ENCODE measurements around the gene SNORC. TPM values are rescaled to one million over a fixed set of nuclear protein-coding genes. Genes with fewer than 3 reads are reported as not detected.

SNORC gene
- total RNA-seq, 1 donor from 2014 or later: 0.96 TPM

GRCh38 chr2:232880764-232881351 is 10.8 kb downstream of the SNORC start:
- intact Hi-C loops (cut with DNase I): no loop called here

GRCh38 chr2:232882085-232882484 is 12.0 kb downstream of the SNORC start:
- ATAC-seq: no peak
- DNase-seq: no peak
- H3K4me3 ChIP-seq: no peak overlapping the region
- peaks cover 11% of the 10 kb centered on the region for H3K27me3 ChIP-seq
- no peaks in the 10 kb centered on the region for H3K9me3 ChIP-seq
- intact Hi-C loops (cut with DNase I): no loop called here
- no peaks in the 10 kb centered on the region for H3K36me3 ChIP-seq
- no peak overlapping the region for H3K27ac ChIP-seq
- no peaks in the 10 kb centered on the region for H3K4me1 ChIP-seq
- no peak for TF ChIP-seq CTCF (IDR thresholded peaks at IDR 0.05)

More at GRCh38 chr2:232880764-232881351, 10.8 kb downstream of the SNORC start:
- no peaks in the 10 kb centered on the region for H3K9me3 ChIP-seq
- TF ChIP-seq CTCF (IDR thresholded peaks at IDR 0.05): no peak
- H3K4me3 ChIP-seq: no peak overlapping the region
- no peaks in the 10 kb centered on the region for H3K36me3 ChIP-seq
- peak; percentile 54 for DNase-seq
- H3K27ac ChIP-seq: no peak overlapping the region
- H3K27me3 ChIP-seq: peaks cover 23% of the 10 kb centered on the region
- H3K4me1 ChIP-seq: peaks cover under 1% of the 10 kb centered on the region
- no peak for ATAC-seq

GRCh38 chr2:232882505-232883115 is 12.5 kb downstream of the SNORC start:
- H3K27me3 ChIP-seq: peaks cover 7% of the 10 kb centered on the region
- H3K27ac ChIP-seq: no peak overlapping the region
- no peaks in the 10 kb centered on the region for H3K9me3 ChIP-seq
- H3K36me3 ChIP-seq: no peaks in the 10 kb centered on the region
- intact Hi-C loops (cut with DNase I): no loop called here
- ATAC-seq (no peak), DNase-seq (peak; percentile 49)
- H3K4me3 ChIP-seq: no peak overlapping the region
- no peaks in the 10 kb centered on the region for H3K4me1 ChIP-seq
- no peak for TF ChIP-seq CTCF (IDR thresholded peaks at IDR 0.05)

- no peaks in the 10 kb centered on the region for H3K36me3 ChIP-seq
- H3K27ac ChIP-seq: no peak overlapping the region
- H3K9me3 ChIP-seq: no peaks in the 10 kb centered on the region
- no peaks in the 10 kb centered on the region for H3K4me1 ChIP-seq
- H3K4me3 ChIP-seq: no peak overlapping the region
- peaks cover 7% of the 10 kb centered on the region for H3K27me3 ChIP-seq
- intact Hi-C loops (cut with DNase I): no loop called here
- TF ChIP-seq CTCF (IDR thresholded peaks at IDR 0.05): no peak
- ATAC-seq (peak; percentile 7), DNase-seq (peak; percentile 57)
Observed at GRCh38 chr2:232883116-232883721, 13.2 kb downstream of the SNORC start.

GRCh38 chr2:232884001-232884421 is 13.9 kb downstream of the SNORC start:
- no peak for ATAC-seq
- DNase-seq: peak; percentile 47
- no peaks in the 10 kb centered on the region for H3K4me1 ChIP-seq
- intact Hi-C loops (cut with DNase I): no loop called here
- H3K9me3 ChIP-seq: no peaks in the 10 kb centered on the region
- no peak overlapping the region for H3K27ac ChIP-seq
- TF ChIP-seq CTCF (IDR thresholded peaks at IDR 0.05): no peak
- no peaks in the 10 kb centered on the region for H3K36me3 ChIP-seq
- H3K27me3 ChIP-seq: peaks cover 7% of the 10 kb centered on the region
- no peak overlapping the region for H3K4me3 ChIP-seq

All from upper lobe of right lung (tissue), 1 donor.